GM23338 (cell line): ENCODE data around the gene RADIL. TPM values are rescaled to one million over a fixed set of nuclear protein-coding genes. Genes with fewer than 3 reads are reported as not detected.

Experiments used
- ATAC-seq: fragments of 200-7000 bp; cut with Tn5 transposase; 3 replicates; pipeline ENCODE4 v1.9.1; 2020
- DNase-seq: peaks from one replicate; pipeline ENCODE4 v3.0.0-alpha.2; 2015; ENCODE audit warnings: low spot score
- H2AFZ ChIP-seq: fragments of 200-600 bp; sonication (generic); 2 replicates; pipeline ENCODE4 v1.8.0; 2016; ENCODE audit warnings: antibody characterized with exemption, mild to moderate bottlenecking, moderate library complexity
- H3F3A ChIP-seq: fragments of 200-600 bp; sonication (generic); replicated peaks from 2 replicates; pipeline ENCODE4 v1.8.0; 2017; ENCODE audit warnings: antibody characterized with exemption, mixed run types, low read depth
- H3K27ac ChIP-seq: fragments of 200-600 bp; sonication (generic); 2 replicates; pipeline ENCODE4 v1.6.1; 2016; ENCODE audit warnings: low read depth
- H3K27me3 ChIP-seq: fragments of 200-600 bp; sonication (generic); 2 replicates; pipeline ENCODE4 v1.8.0; 2016; ENCODE audit warnings: mild to moderate bottlenecking, mixed run types, moderate library complexity; ENCODE audit not compliant: insufficient read depth
- H3K36me3 ChIP-seq: fragments of 200-600 bp; sonication (generic); 2 replicates; pipeline ENCODE4 v1.8.0; 2016; ENCODE audit warnings: mild to moderate bottlenecking; ENCODE audit not compliant: insufficient read depth
- H3K4me1 ChIP-seq: fragments of 200-600 bp; sonication (generic); 2 replicates; pipeline ENCODE4 v1.8.0; 2016; ENCODE audit warnings: mild to moderate bottlenecking, moderate library complexity; ENCODE audit not compliant: insufficient read depth
- H3K4me2 ChIP-seq: fragments of 200-600 bp; sonication (generic); 2 replicates; pipeline ENCODE4 v1.7.1; 2017; ENCODE audit warnings: mixed run types
- H3K4me3 ChIP-seq: fragments of 200-600 bp; sonication (generic); 2 replicates; pipeline ENCODE4 v1.6.1; 2016; ENCODE audit warnings: mixed run types
- H3K79me2 ChIP-seq: fragments of 200-600 bp; sonication (generic); replicated peaks from 2 replicates; pipeline ENCODE4 v1.8.0; 2017; ENCODE audit warnings: mild to moderate bottlenecking; ENCODE audit not compliant: insufficient read depth
- H3K9me2 ChIP-seq: fragments of 200-600 bp; sonication (generic); 2 replicates; pipeline ENCODE4 v1.8.0; 2017; ENCODE audit not compliant: insufficient read depth
- H4K20me1 ChIP-seq: fragments of 200-600 bp; sonication (generic); replicated peaks from 2 replicates; pipeline ENCODE4 v1.8.0; 2017; ENCODE audit warnings: mild to moderate bottlenecking; ENCODE audit not compliant: insufficient read depth
- H3K27ac Mint-ChIP-seq: 2 replicates; pipeline ENCODE4 v1.8.0; 2020; ENCODE audit warnings: inconsistent platforms, mild to moderate bottlenecking, moderate library complexity, mixed read lengths
- H3K27me3 Mint-ChIP-seq: 3 replicates; pipeline ENCODE4 v1.8.0; 2022; ENCODE audit warnings: low read depth, mild to moderate bottlenecking, moderate library complexity, mixed read lengths, inconsistent platforms; ENCODE audit not compliant: insufficient read depth, poor library complexity
- H3K36me3 Mint-ChIP-seq: 3 replicates; pipeline ENCODE4 v1.8.0; 2021; ENCODE audit warnings: low read depth, mild to moderate bottlenecking, inconsistent platforms, moderate library complexity, mixed read lengths
- H3K4me1 Mint-ChIP-seq: 3 replicates; pipeline ENCODE4 v1.8.0; 2020; ENCODE audit warnings: mild to moderate bottlenecking, inconsistent platforms, mixed read lengths
- H3K4me3 Mint-ChIP-seq: 3 replicates; pipeline ENCODE4 v1.8.0; 2021; ENCODE audit warnings: moderate library complexity, mild to moderate bottlenecking, inconsistent platforms, mixed read lengths
- H3K9me3 Mint-ChIP-seq: 3 replicates; pipeline ENCODE4 v1.8.0; 2020; ENCODE audit warnings: moderate library complexity, mild to moderate bottlenecking, inconsistent platforms, mixed read lengths
- CREB1 ChIP-seq: fragments of 250-450 bp; sonication (Bioruptor Pico); IDR thresholded peaks from 2 replicates; pipeline ENCODE4 v1.5.0; 2020; ENCODE audit warnings: low read depth, mild to moderate bottlenecking, moderate library complexity
- ETS1 ChIP-seq: IDR thresholded peaks from 2 replicates; pipeline ENCODE4 v1.6.1; 2016; ENCODE audit warnings: antibody characterized with exemption
- EZH2 ChIP-seq: fragments of 200-600 bp; sonication (generic); IDR thresholded peaks from one replicate; pipeline ENCODE4 v1.8.0; 2017; ENCODE audit warnings: antibody characterized with exemption, mild to moderate bottlenecking, low read depth; ENCODE audit not compliant: unreplicated experiment
- EZH2phosphoT487 ChIP-seq: fragments of 200-600 bp; sonication (generic); IDR thresholded peaks from one replicate; pipeline ENCODE4 v1.8.1; 2018; ENCODE audit warnings: antibody characterized with exemption; ENCODE audit not compliant: unreplicated experiment
- JUNB ChIP-seq: IDR thresholded peaks from one replicate; pipeline ENCODE4 v1.6.1; 2016; ENCODE audit warnings: antibody characterized with exemption; ENCODE audit not compliant: unreplicated experiment
- POLR2AphosphoS5 ChIP-seq: IDR thresholded peaks from 2 replicates; pipeline ENCODE4 v1.6.1; 2016; ENCODE audit warnings: antibody characterized with exemption, low read depth
- REST ChIP-seq: IDR thresholded peaks from one replicate; pipeline ENCODE4 v1.6.1; 2018; ENCODE audit warnings: antibody characterized with exemption; ENCODE audit not compliant: unreplicated experiment
- STAT1 ChIP-seq: IDR thresholded peaks from one replicate; pipeline ENCODE4 v1.6.1; 2016; ENCODE audit warnings: antibody characterized with exemption; ENCODE audit not compliant: unreplicated experiment
- ZNF114 ChIP-seq: fragments of 250-450 bp; sonication (Bioruptor Pico); IDR thresholded peaks from 2 replicates; pipeline ENCODE4 v1.5.0; 2020; ENCODE audit warnings: mild to moderate bottlenecking, moderate library complexity
- ZNF331 ChIP-seq: fragments of 250-450 bp; sonication (Bioruptor Pico); IDR thresholded peaks from 2 replicates; pipeline ENCODE4 v1.5.0; 2020; ENCODE audit warnings: low read depth, mild to moderate bottlenecking, moderate library complexity
- ZNF462 ChIP-seq: fragments of 250-450 bp; sonication (Bioruptor Pico); IDR thresholded peaks from 2 replicates; pipeline ENCODE4 v1.5.0; 2020; ENCODE audit warnings: mild to moderate bottlenecking, moderate library complexity
- polyA plus RNA-seq: library from polyadenylated mRNA; unstranded; fragments of >200 nt; fragmentation: Nextera tagmentation; extraction: Ambion mirVana; gene quantifications from 2 replicates; pipeline ENCODE4 v1.2.1, GENCODE V29; 2016
- total RNA-seq: library from RNA; depleted of rRNA; stranded (reverse); fragments of >200 nt; shearing (Covaris generic); gene quantifications from 2 replicates; pipeline ENCODE4 v1.2.3, GENCODE V29; 2014

Gene RADIL
- total and polyA plus RNA-seq, 2 experiments from 2014 or later = 4.3 to 9.8 TPM

DNA sequence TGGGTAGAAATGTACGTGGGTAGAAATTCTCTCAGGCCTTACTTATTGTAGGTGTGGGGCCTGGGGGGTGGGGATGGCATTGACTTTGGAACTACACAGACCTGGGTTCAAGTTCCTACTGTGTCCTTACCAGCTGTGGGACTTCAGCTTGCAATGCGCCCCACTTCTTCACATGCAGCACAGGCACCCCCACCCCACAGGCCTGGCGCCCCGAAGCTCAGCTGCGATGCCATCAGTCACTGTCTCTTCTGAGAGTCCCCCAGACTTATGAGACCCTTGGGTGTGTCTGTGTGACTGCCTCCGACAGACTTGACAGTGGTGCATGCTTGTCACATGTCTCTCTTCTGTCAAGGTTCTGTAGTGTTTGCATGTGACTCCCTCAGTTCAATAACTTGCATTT, 111.2 kb downstream of the RADIL start (continued):
- TF ChIP-seq JUNB (no peak), ZNF331 (CRISPR knock-in tag) (no peak), ETS1 (no peak), POLR2AphosphoS5 (no peak), EZH2phosphoT487 (no peak), ZNF114 (no peak)

DNA sequence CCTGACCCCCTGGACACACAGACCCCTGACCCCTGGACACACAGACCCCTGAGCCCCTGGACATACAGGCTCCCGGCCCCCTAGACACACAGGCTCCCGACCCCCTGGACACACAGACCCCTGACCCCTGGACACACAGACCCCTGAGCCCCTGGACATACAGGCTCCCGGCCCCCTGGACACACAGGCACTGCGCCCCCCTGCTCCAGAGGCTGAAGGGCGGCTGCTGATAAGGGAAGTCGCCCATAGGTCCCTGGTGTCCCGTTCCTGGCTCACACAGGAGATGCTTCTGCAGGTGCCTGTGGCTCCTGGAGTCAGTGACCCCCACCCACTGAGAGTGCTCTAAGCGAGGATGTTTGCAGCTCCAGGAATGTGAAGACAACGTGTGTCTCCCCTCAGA, 111.8 kb downstream of the RADIL start:
- no peaks in the 10 kb centered on the region for H3K36me3 ChIP-seq
- ATAC-seq (no peak), DNase-seq (no peak)
- no peaks in the 10 kb centered on the region for H3K27me3 ChIP-seq
- H3K27me3 Mint-ChIP-seq = peaks cover 16% of the 10 kb centered on the region
- H3K79me2 ChIP-seq = peaks cover 12% of the 10 kb centered on the region
- H3K27ac ChIP-seq = no peak overlapping the region
- no peak overlapping the region for H3K4me2 ChIP-seq
- peaks cover 5% of the 10 kb centered on the region; the same call in 1 of the 2 replicates for H3K4me1 ChIP-seq
- H3K27ac Mint-ChIP-seq = no peak overlapping the region
- H3K4me3 ChIP-seq = no peak overlapping the region
- H3K36me3 Mint-ChIP-seq = no peaks in the 10 kb centered on the region; the same call in 2 of the 3 replicates
- no peak overlapping the region for H2AFZ ChIP-seq
- no peaks in the 10 kb centered on the region; the same call in 2 of the 3 replicates for H3K9me3 Mint-ChIP-seq
- H3K4me3 Mint-ChIP-seq = no peak overlapping the region
- H3K4me1 Mint-ChIP-seq = peaks cover 9% of the 10 kb centered on the region; the same call in 2 of the 3 replicates
- H3K9me2 ChIP-seq = no peaks in the 10 kb centered on the region
- no peaks in the 10 kb centered on the region for H3F3A ChIP-seq
- H4K20me1 ChIP-seq = no peaks in the 10 kb centered on the region; the same call in 1 of the 2 replicates
- no peak for TF ChIP-seq POLR2AphosphoS5
- no peak for TF ChIP-seq CREB1 (CRISPR knock-in tag)
- TF ChIP-seq JUNB = no peak
- TF ChIP-seq ZNF114 = no peak
- no peak for TF ChIP-seq ZNF462 (CRISPR knock-in tag)
- no peak for TF ChIP-seq EZH2
- no peak for TF ChIP-seq STAT1
- TF ChIP-seq REST = no peak
- TF ChIP-seq ETS1 = no peak
- no peak for TF ChIP-seq EZH2phosphoT487
- TF ChIP-seq ZNF331 (CRISPR knock-in tag) = no peak
